GM12878 (cell line): ENCODE measurements around the gene COL1A2. TPM values are rescaled to one million over a fixed set of nuclear protein-coding genes. Genes with fewer than 3 reads are reported as not detected.

ENCODE experiments used
- ATAC-seq: fragments of 200-7000 bp; cut with Tn5 transposase; 3 replicates; pipeline ENCODE4 v1.9.1; 2020; ENCODE audit warnings: mild to moderate bottlenecking, moderate library complexity
- BruUV-seq: library from RNA; stranded (reverse); fragments of 400-500 nt; replicated peaks from 2 replicates; lab custom pipeline; 2021; lab: Mats Ljungman, UMichigan
- CTCF ChIA-PET: fragments of 300-600 bp; sonication (Branson Sonifier 250); formaldehyde crosslinking; extraction: SDS; loops from one replicate; lab custom pipeline; 2021; ENCODE audit warnings: inconsistent platforms; lab: Yijun Ruan, JAX
- POLR2A ChIA-PET: fragments of 350-600 bp; formaldehyde crosslinking; extraction: SDS; loops from one replicate; lab custom pipeline; 2021; ENCODE audit warnings: inconsistent platforms; lab: Charles Lee
- RAD21 ChIA-PET: fragments of 300-600 bp; sonication (Branson Sonifier 250); formaldehyde crosslinking; loops from one replicate; lab custom pipeline; 2023; ENCODE audit warnings: antibody characterized with exemption; ENCODE audit not compliant: unreplicated experiment; lab: Charles Lee
- SMC1A ChIA-PET: fragments of 300-600 bp; sonication (Branson Sonifier 250); formaldehyde crosslinking; loops from one replicate; lab custom pipeline; 2023; ENCODE audit not compliant: unreplicated experiment, uncharacterized antibody; lab: Charles Lee
- DNase-seq: peaks from one replicate; pipeline ENCODE4 v3.0.0-alpha.2; 2011; ENCODE audit warnings: low read depth, low spot score
- FAIRE-seq: peaks from 3 replicates; lab custom pipeline; 2011; peaks lifted over from hg19 to GRCh38; lab: Jason Lieb, UNC
- H2AFZ ChIP-seq: 2 replicates; pipeline ENCODE4 v1.6.0; 2011; ENCODE audit warnings: low read depth, low read length, control low read depth; ENCODE audit not compliant: control insufficient read depth
- H3K27ac ChIP-seq: 2 replicates; pipeline ENCODE4 v1.5.1; 2011; ENCODE audit warnings: control low read depth; ENCODE audit not compliant: control insufficient read depth, insufficient read depth
- H3K27me3 ChIP-seq, 2 experiments: replicated peaks in 1 of 2; 2 replicates each; pipeline versions ENCODE4 v1.6.0 to v1.6.1; 2011; ENCODE audit warnings: low read length in 1 of 2; ENCODE audit not compliant: control insufficient read depth in 2 of 2, insufficient read depth in 2 of 2
- H3K36me3 ChIP-seq, 2 experiments: 2 replicates each; pipeline ENCODE4 v1.5.1; 2011; ENCODE audit warnings: low read length in 1 of 2; ENCODE audit not compliant: control insufficient read depth in 2 of 2, insufficient read depth in 2 of 2
- H3K4me1 ChIP-seq: 2 replicates; pipeline ENCODE4 v1.6.1; 2011; ENCODE audit warnings: mild to moderate bottlenecking, low read length, moderate library complexity, mixed read lengths; ENCODE audit not compliant: control insufficient read depth, insufficient read depth
- H3K4me2 ChIP-seq: 2 replicates; pipeline ENCODE4 v1.6.0; 2011; ENCODE audit warnings: control low read depth; ENCODE audit not compliant: control insufficient read depth, insufficient read depth
- H3K4me3 ChIP-seq: fragments of 200-600 bp; sonication (generic); 2 replicates; pipeline ENCODE4 v1.5.1; 2016
- H3K79me2 ChIP-seq: 2 replicates; pipeline ENCODE4 v1.6.0; 2011; ENCODE audit warnings: low read length; ENCODE audit not compliant: control insufficient read depth, insufficient read depth
- H3K9ac ChIP-seq: 2 replicates; pipeline ENCODE4 v1.8.0; 2011; ENCODE audit warnings: low read length, control low read depth, mixed read lengths; ENCODE audit not compliant: control insufficient read depth, insufficient read depth
- H3K9me3 ChIP-seq: replicated peaks from 3 replicates; pipeline ENCODE4 v1.5.1; 2011; ENCODE audit warnings: mild to moderate bottlenecking, low read length; ENCODE audit not compliant: control insufficient read depth, insufficient read depth
- H4K20me1 ChIP-seq: 2 replicates; pipeline ENCODE4 v1.6.0; 2011; ENCODE audit not compliant: control insufficient read depth, insufficient read depth
- CBX5 ChIP-seq: sonication (generic); IDR thresholded peaks from 2 replicates; pipeline ENCODE4 v1.6.1; 2016; ENCODE audit warnings: low read depth, moderate library complexity, mild to moderate bottlenecking, inconsistent platforms
- CREM ChIP-seq: IDR thresholded peaks from 2 replicates; pipeline ENCODE4 v1.6.1; 2014; ENCODE audit warnings: antibody characterized with exemption, low read depth
- IRF4 ChIP-seq: IDR thresholded peaks from 2 replicates; pipeline ENCODE4 v1.6.1; 2011; ENCODE audit warnings: low read depth, low read length
- MYC ChIP-seq: IDR thresholded peaks from 2 replicates; pipeline ENCODE4 v1.6.1; 2011; ENCODE audit warnings: mild to moderate bottlenecking, low read length, moderate library complexity, inconsistent platforms; ENCODE audit not compliant: insufficient read depth, insufficient replicate concordance, insufficient read length, severe bottlenecking
- RAD21 ChIP-seq: IDR thresholded peaks from 2 replicates; pipeline ENCODE4 v1.6.1; 2011; ENCODE audit warnings: mild to moderate bottlenecking, low read depth, low read length, moderate library complexity; ENCODE audit not compliant: insufficient read depth
- RBBP5 ChIP-seq: fragments of 200-600 bp; sonication (generic); conservative IDR thresholded peaks from 2 replicates; pipeline ENCODE4 v1.6.1; 2016
- RCOR1 ChIP-seq: conservative IDR thresholded peaks from 2 replicates; pipeline ENCODE4 v1.6.1; 2012; ENCODE audit warnings: low read depth, low read length, improper control_type of control experiment
- STAT1 ChIP-seq: fragments of 450-650 bp; conservative IDR thresholded peaks from 2 replicates; pipeline ENCODE4 v1.6.1; 2014; ENCODE audit warnings: antibody characterized with exemption, mild to moderate bottlenecking
- YBX1 ChIP-seq: fragments of 450-650 bp; IDR thresholded peaks from 2 replicates; pipeline ENCODE4 v1.6.1; 2016; ENCODE audit warnings: antibody characterized with exemption
- WGBS: methylation state at CpG from one replicate; pipeline ENCODE4 v1.1.6; 2016; ENCODE audit warnings: low lambda C conversion rate; ENCODE audit not compliant: insufficient replicate concordance, insufficient coverage; ENCODE audit errors: missing lambda C conversion rate; 5-methylcytosine and 5-hydroxymethylcytosine counted together
- in situ Hi-C: fragments of 300-500 bp; cut with MboI; formaldehyde crosslinking; loops from 9 replicates; pipeline ENCODE4 v1.14.3; 2018; ENCODE audit warnings: mixed read lengths
- intact Hi-C: fragments of 100-400 bp; cut with micrococcal nuclease; formaldehyde crosslinking; loops from one replicate; pipeline ENCODE4 v1.14.2; 2022; ENCODE audit not compliant: unreplicated experiment
- polyA plus RNA-seq, 11 experiments: library from polyadenylated mRNA; depleted of rRNA in 4 of 11; unstranded in 6 of 11; stranded (reverse) in 5 of 11; fragments of >200 nt; fragmentation: Nextera tagmentation in 4 of 11; fragmentation: Illumina TruSeq in 1 of 11; extraction: Ambion mirVana in 4 of 11; extraction: Trizol in 1 of 11; gene quantifications; 1 replicate in 1 of 11; 2 replicates in 10 of 11; pipeline versions ENCODE4 v1.2.1 to v1.2.3, GENCODE V29; 2011 to 2016; ENCODE audit warnings: inconsistent platforms in 2 of 11, missing spikeins in 2 of 11, low read depth in 1 of 11
- total RNA-seq, 4 experiments: library from RNA; depleted of rRNA in 3 of 4; stranded (reverse); fragments of >200 nt in 3 of 4; fragmentation: Illumina TruSeq in 1 of 4; extraction: Trizol in 1 of 4; gene quantifications; 2 replicates each; pipeline versions ENCODE4 v1.2.1 to v1.2.3, GENCODE V29; 2013 to 2021

The COL1A2 gene
- total and polyA plus RNA-seq, 10 of the 15 experiments (the other 5 are each of a cell fraction or from before 2014, with no cell fraction given), result 0.03 to 2.5 (median 0.76) TPM; not detected in 4

DNA sequence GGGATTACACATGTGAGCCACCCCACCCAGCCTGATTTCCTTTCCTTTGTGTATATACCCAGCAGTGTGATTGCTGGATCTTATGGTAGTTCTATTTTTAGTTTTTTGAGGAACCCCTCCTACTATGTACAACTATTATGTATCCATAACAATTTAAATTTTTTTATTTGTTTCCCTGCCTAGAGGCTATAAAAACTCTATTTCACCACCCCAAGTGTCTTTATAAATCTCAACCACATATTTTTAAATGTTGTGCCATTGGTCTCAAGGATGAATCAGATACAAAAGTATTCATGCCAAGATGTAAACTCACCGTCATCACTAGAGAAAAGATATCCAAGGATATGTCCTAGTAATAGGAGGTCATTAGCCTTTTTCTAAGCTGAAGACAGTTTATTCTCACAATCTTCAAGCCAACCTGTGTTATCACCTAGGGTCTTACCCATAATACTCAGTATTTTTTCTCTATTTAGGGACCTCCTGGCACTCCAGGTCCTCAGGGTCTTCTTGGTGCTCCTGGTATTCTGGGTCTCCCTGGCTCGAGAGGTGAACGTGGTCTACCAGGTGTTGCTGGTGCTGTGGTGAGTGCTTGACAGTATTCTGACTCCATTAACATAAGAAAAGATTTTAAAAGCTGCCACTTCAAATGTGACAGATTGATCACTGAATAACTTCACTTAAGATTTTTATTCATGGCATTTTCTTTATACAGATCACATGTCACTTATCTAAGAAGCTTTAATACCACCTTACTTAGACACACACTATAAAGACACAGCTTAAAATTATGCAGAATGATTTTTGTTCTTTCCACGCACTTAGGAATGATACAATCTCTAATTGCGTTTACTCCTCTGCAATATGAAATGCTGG is 29.4 kb downstream of the COL1A2 start:
- no peak for TF ChIP-seq CREM
- TF ChIP-seq STAT1, result no peak
- no peak for TF ChIP-seq YBX1
- TF ChIP-seq RAD21, result no peak
- no peak for TF ChIP-seq MYC
- TF ChIP-seq RCOR1, result no peak
- TF ChIP-seq IRF4, result no peak
- no peak for TF ChIP-seq CBX5
- no peak for TF ChIP-seq RBBP5
- TF ChIP-seq, all 136 proteins: peak for 0
- DNase-seq (no peak), FAIRE-seq (no peak), ATAC-seq (no peak)
- no peak overlapping the region for H2AFZ ChIP-seq
- no peaks in the 10 kb centered on the region for H3K9me3 ChIP-seq
- H3K9ac ChIP-seq, result no peak overlapping the region
- CTCF ChIA-PET, result interaction anchor here (0.6 to 1.3 kb wide), 2 partner anchors 14 to 1075 kb away, joined by 3 read pairs; no protein-coding TSS in a partner anchor
- no peak overlapping the region for H3K27ac ChIP-seq
- RAD21 ChIA-PET, result no interaction called here
- no peaks in the 10 kb centered on the region for H3K4me1 ChIP-seq
- H3K27me3 ChIP-seq, result peaks cover 0 to 2% of the 10 kb centered on the region in 2 experiments; a peak in 1 of 4 replicates
- 26% methylated on average over 5 of the region's 5 CpGs for WGBS
- no peaks in the 10 kb centered on the region for H4K20me1 ChIP-seq
- H3K4me2 ChIP-seq, result no peak overlapping the region
- no peaks in the 10 kb centered on the region for H3K79me2 ChIP-seq
- no peak overlapping the region for H3K4me3 ChIP-seq
- no peaks in the 10 kb centered on the region for H3K36me3 ChIP-seq
- no TSS peak for BruUV-seq
- intact Hi-C loops, result no loop called here
- POLR2A ChIA-PET, result no interaction called here
- SMC1A ChIA-PET, result no interaction called here
- in situ Hi-C loops, result no loop called here
